ENCODE data around the gene GPR132.
"Not testable (repeated sequence)": the region's sequence is repeated elsewhere in the genome, so short reads cannot be mapped to it uniquely, and the experiment has no call there.

The GPR132 gene

GRCh38 chr14:105059035-105059924 is 6.0 kb downstream of the GPR132 start:
- no peak for DNase-seq

GRCh38 chr14:105058521-105059034 is 6.7 kb downstream of the GPR132 start:
- DNase-seq = no peak

GRCh38 chr14:105056303-105056831 is 8.9 kb downstream of the GPR132 start:
- DNase-seq = no peak

GRCh38 chr14:105055736-105056302 is 9.4 kb downstream of the GPR132 start:
- no peak for DNase-seq

GRCh38 chr14:105055334-105055733 is 9.9 kb downstream of the GPR132 start:
- no peak for DNase-seq

GRCh38 chr14:105053996-105054395 is 11.2 kb downstream of the GPR132 start:
- DNase-seq = no peak

GRCh38 chr14:105053421-105053820 is 11.8 kb downstream of the GPR132 start:
- DNase-seq = no peak

GRCh38 chr14:105052110-105052458 is 13.1 kb downstream of the GPR132 start:
- no peak for DNase-seq

- DNase-seq = no peak
Observed at GRCh38 chr14:105051182-105052109, 13.8 kb downstream of the GPR132 start.

- no peak for DNase-seq
Observed at GRCh38 chr14:105050551-105050897, 14.7 kb downstream of the GPR132 start.

GRCh38 chr14:105049753-105050550 is 15.3 kb downstream of the GPR132 start:
- no peak for DNase-seq

- no peak for DNase-seq
Observed at GRCh38 chr14:105047283-105048016, 17.8 kb downstream of the GPR132 start.

- no peak for DNase-seq
Observed at GRCh38 chr14:105046891-105047282, 18.3 kb downstream of the GPR132 start.

- DNase-seq = peak; percentile 43
Observed at GRCh38 chr14:105045710-105046326, 19.4 kb downstream of the GPR132 start.

GRCh38 chr14:105043641-105044040 is 21.6 kb downstream of the GPR132 start:
- DNase-seq = no peak

GRCh38 chr14:105042813-105043212 is 22.4 kb downstream of the GPR132 start:
- no peak for DNase-seq

GRCh38 chr14:105041841-105042765 is 23.1 kb downstream of the GPR132 start:
- DNase-seq = no peak

GRCh38 chr14:105039458-105040205 is 25.6 kb downstream of the GPR132 start:
- DNase-seq = no peak

- DNase-seq = not testable (repeated sequence)
Observed at GRCh38 chr14:105035616-105036015, 29.6 kb downstream of the GPR132 start.

Data from GOT3 (cell line).